Endodermal cell (in vitro differentiated cells): Measurements from ENCODE around the gene LMTK2. TPM values are rescaled to one million over a fixed set of nuclear protein-coding genes. Genes with fewer than 3 reads are reported as not detected.

Experiments
- DNase-seq: peaks from one replicate; pipeline ENCODE4 v3.0.0-alpha.2; 2017
- H3K27ac ChIP-seq: 2 replicates; pipeline ENCODE4 v1.5.1; 2013; ENCODE audit warnings: mild to moderate bottlenecking, low read depth, low read length, moderate library complexity
- H3K27me3 ChIP-seq: 2 replicates; pipeline ENCODE4 v1.6.1; 2013; ENCODE audit warnings: mild to moderate bottlenecking, low read length, moderate library complexity; ENCODE audit not compliant: insufficient read depth, control insufficient read depth, poor library complexity, severe bottlenecking
- H3K36me3 ChIP-seq: 2 replicates; pipeline ENCODE4 v1.7.0; 2013; ENCODE audit warnings: mild to moderate bottlenecking, low read length, moderate library complexity; ENCODE audit not compliant: control insufficient read depth, insufficient read depth
- H3K4me1 ChIP-seq: one replicate; pipeline ENCODE4 v1.7.0; 2013; ENCODE audit warnings: low read length; ENCODE audit not compliant: control insufficient read depth, insufficient read depth
- H3K4me3 ChIP-seq: 2 replicates; pipeline ENCODE4 v1.5.1; 2013; ENCODE audit warnings: mild to moderate bottlenecking, low read length, moderate library complexity
- H3K9ac ChIP-seq: 2 replicates; pipeline ENCODE4 v1.6.1; 2013; ENCODE audit warnings: mild to moderate bottlenecking, low read length, moderate library complexity; ENCODE audit not compliant: poor library complexity, severe bottlenecking; ENCODE audit errors: extremely low read depth
- H3K9me3 ChIP-seq: 2 replicates; pipeline ENCODE4 v1.6.1; 2013; ENCODE audit warnings: mild to moderate bottlenecking, low read length, moderate library complexity; ENCODE audit not compliant: control insufficient read depth
- H3K27ac Mint-ChIP-seq: 2 replicates; pipeline ENCODE4 v1.8.0; 2020; ENCODE audit warnings: mixed read lengths
- H3K27me3 Mint-ChIP-seq: 2 replicates; pipeline ENCODE4 v1.8.0; 2021; ENCODE audit warnings: mild to moderate bottlenecking, mixed read lengths; ENCODE audit not compliant: insufficient read depth
- H3K36me3 Mint-ChIP-seq: 2 replicates; pipeline ENCODE4 v1.8.0; 2020; ENCODE audit warnings: low read depth, mixed read lengths
- H3K4me1 Mint-ChIP-seq: 2 replicates; pipeline ENCODE4 v1.8.0; 2020; ENCODE audit warnings: mixed read lengths
- H3K4me3 Mint-ChIP-seq: 2 replicates; pipeline ENCODE4 v1.8.0; 2020; ENCODE audit warnings: mild to moderate bottlenecking, moderate library complexity, mixed read lengths
- H3K9me3 Mint-ChIP-seq: 2 replicates; pipeline ENCODE4 v1.8.0; 2020; ENCODE audit warnings: mild to moderate bottlenecking, mixed read lengths
- WGBS, 2 experiments: methylation state at CpG; one replicate each; pipeline versions ENCODE4 v1.1.5 to v1.1.7; 2013; ENCODE audit warnings: missing lambda C conversion rate in 2 of 2, mixed read lengths in 1 of 2; ENCODE audit not compliant: insufficient coverage in 1 of 2, insufficient read length in 1 of 2; 5-methylcytosine and 5-hydroxymethylcytosine counted together
- total RNA-seq, 2 donors: library from RNA; stranded (reverse); fragmentation: NEBNext Ultra II Directional in 1 of 2; extraction: Animal tissue kit (Norgen Biotek cat#: 25700) in 1 of 2; gene quantifications; 2 replicates in 1 of 2; 3 replicates in 1 of 2; pipeline ENCODE4 v1.2.1, GENCODE V29; 2021
- TF ChIP-seq, protein P1 (sequence below): fragments of 200-600 bp; sonication (generic); conservative IDR thresholded peaks from 2 replicates; pipeline ENCODE4 v1.5.0; 2021; ENCODE audit warnings: antibody characterized with exemption, mild to moderate bottlenecking

LMTK2 gene
- total RNA-seq, 2 donors from 2014 or later, result 23.5 to 25.6 TPM

DNA sequence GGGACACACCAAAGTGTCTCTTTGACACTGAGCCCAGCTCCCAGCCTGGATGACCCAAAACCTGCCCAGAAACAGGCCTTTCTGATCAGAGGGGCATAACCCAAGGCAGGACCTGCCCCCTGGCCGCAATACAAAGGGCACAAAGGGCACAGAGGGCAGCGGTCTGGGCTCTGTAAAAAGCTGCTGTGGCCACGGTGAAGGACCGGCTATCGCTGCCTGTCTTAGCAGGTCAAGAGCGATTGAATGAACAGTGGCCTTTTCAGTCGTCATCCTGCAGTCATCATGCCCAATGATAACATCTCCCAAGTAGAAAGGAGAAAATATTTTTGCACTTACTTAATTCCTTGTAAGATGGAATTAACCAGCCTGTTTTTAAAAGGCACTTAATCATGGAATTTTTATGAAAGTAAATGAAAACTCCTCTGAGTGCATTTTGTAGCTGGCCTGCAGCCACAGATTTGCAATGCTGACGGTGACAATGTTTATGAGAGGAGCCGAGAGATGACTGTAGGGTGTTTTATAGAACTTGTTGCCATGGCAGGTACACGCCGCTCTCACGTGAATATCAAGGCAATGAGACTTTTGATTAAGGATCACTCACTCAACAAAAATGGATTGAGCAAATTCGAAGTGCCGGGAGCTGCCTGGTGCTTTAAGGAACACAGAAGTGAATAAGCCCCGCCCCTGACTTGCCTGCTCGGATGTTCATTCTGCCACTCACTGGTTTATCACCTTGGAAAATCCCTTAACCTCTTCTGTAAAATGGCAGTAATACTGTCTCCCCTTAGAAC, 57.2 kb downstream of the LMTK2 start:
- Histone ChIP-seq H3K4me1 (no peaks in the 10 kb centered on the region), H3K9ac (no peak overlapping the region), H3K36me3 (peaks cover 15% of the 10 kb centered on the region), H3K27ac (no peak overlapping the region), H3K4me3 (no peak overlapping the region), H3K9me3 (no peaks in the 10 kb centered on the region), H3K27me3 (no peaks in the 10 kb centered on the region)
- TF ChIP-seq, protein P1, sequence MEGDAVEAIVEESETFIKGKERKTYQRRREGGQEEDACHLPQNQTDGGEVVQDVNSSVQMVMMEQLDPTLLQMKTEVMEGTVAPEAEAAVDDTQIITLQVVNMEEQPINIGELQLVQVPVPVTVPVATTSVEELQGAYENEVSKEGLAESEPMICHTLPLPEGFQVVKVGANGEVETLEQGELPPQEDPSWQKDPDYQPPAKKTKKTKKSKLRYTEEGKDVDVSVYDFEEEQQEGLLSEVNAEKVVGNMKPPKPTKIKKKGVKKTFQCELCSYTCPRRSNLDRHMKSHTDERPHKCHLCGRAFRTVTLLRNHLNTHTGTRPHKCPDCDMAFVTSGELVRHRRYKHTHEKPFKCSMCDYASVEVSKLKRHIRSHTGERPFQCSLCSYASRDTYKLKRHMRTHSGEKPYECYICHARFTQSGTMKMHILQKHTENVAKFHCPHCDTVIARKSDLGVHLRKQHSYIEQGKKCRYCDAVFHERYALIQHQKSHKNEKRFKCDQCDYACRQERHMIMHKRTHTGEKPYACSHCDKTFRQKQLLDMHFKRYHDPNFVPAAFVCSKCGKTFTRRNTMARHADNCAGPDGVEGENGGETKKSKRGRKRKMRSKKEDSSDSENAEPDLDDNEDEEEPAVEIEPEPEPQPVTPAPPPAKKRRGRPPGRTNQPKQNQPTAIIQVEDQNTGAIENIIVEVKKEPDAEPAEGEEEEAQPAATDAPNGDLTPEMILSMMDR, result no peak
- no peak overlapping the region for H3K27ac Mint-ChIP-seq
- DNase-seq, result no peak
- H3K36me3 Mint-ChIP-seq, result peaks cover 6% of the 10 kb centered on the region
- no peaks in the 10 kb centered on the region for H3K9me3 Mint-ChIP-seq
- WGBS, 2 experiments, result 90% methylated on average over 12 to 16 of the region's 16 CpGs
- H3K4me1 Mint-ChIP-seq, result no peaks in the 10 kb centered on the region
- no peak overlapping the region for H3K4me3 Mint-ChIP-seq
- no peaks in the 10 kb centered on the region for H3K27me3 Mint-ChIP-seq

DNA sequence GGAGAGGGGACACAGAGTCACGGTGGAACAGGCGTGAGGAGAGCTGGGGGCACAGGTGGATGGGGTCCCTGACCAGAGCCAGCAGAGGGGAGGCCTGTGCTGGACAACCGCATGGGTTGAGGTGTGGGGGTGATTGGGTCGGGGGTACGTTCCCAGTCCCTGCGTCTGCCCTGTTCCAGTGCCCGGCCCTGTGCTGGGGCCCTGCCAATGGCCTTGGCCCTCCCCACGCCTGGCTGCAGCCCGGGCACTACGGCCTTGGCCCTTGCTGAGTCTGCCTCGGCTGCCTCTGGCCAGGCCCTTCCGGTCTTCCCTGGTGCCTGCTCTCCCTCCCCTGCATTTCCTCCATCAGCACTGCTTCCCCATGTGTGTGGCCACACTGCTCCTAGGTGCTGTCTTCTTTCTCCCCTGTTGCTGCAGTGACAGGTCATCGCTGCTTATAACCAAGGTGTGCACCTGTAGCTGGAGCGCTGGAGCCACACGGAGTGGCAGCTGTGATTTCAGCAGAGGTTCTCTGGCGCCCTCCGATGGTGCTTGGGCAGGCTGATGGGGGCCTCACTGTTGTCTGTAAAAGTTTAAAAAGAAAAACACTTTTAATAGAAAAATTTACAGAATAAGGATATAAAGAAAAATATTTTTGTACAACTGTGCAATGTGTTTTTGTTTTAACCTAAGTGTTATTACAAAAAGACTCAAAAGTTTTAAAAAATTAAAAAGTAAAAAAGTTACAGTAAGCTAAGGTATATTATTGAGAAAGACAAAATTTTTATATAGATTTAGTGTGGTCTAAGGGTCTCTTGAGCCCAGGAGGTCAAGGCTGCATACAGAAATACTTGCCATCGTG, 59.4 kb downstream of the LMTK2 start:
- Histone ChIP-seq H3K27me3 (no peaks in the 10 kb centered on the region), H3K4me3 (no peak overlapping the region), H3K27ac (no peak overlapping the region), H3K9me3 (no peaks in the 10 kb centered on the region), H3K36me3 (no peaks in the 10 kb centered on the region), H3K4me1 (no peaks in the 10 kb centered on the region), H3K9ac (no peak overlapping the region)
- H3K4me3 Mint-ChIP-seq, result no peak overlapping the region
- TF ChIP-seq, protein P1, result peak; percentile 93
- H3K27me3 Mint-ChIP-seq, result no peaks in the 10 kb centered on the region
- peak; percentile 88 for DNase-seq
- H3K36me3 Mint-ChIP-seq, result no peaks in the 10 kb centered on the region
- no peaks in the 10 kb centered on the region for H3K4me1 Mint-ChIP-seq
- 71 to 80% methylated on average over 7 to 18 of the region's 18 CpGs for WGBS, 2 experiments
- no peak overlapping the region for H3K27ac Mint-ChIP-seq
- no peaks in the 10 kb centered on the region for H3K9me3 Mint-ChIP-seq

DNA sequence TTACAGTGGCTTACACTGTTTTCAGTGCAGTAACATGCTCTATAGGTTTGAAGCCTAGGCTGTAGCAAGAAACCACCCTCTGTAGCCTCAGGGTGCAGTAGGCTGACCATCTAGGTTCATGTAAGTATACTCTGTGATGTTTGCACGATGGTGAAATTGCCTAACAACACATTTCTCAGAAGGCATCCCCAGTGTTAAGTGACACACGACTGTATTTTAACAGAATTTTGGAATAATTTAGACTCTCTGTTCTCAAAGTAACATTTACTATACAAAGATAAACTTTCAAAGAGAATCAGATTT, 60.0 kb downstream of the LMTK2 start:
- WGBS, 2 experiments, result 80 to 86% methylated on average over 1 to 2 of the region's 2 CpGs
- no peaks in the 10 kb centered on the region for H3K27me3 Mint-ChIP-seq

More for the DNA sequence above, 60.0 kb downstream of the LMTK2 start:
- H3K27me3 ChIP-seq, result no peaks in the 10 kb centered on the region
- no peak overlapping the region for H3K9ac ChIP-seq
- no peaks in the 10 kb centered on the region for H3K4me1 ChIP-seq
- no peaks in the 10 kb centered on the region for H3K9me3 ChIP-seq
- H3K4me3 ChIP-seq, result no peak overlapping the region
- Mint-ChIP-seq H3K36me3 (no peaks in the 10 kb centered on the region), H3K9me3 (no peaks in the 10 kb centered on the region), H3K4me3 (no peak overlapping the region), H3K4me1 (no peaks in the 10 kb centered on the region), H3K27ac (no peak overlapping the region)
- H3K36me3 ChIP-seq, result peaks cover 1% of the 10 kb centered on the region
- TF ChIP-seq, protein P1, result no peak
- no peak for DNase-seq
- no peak overlapping the region for H3K27ac ChIP-seq
